Caco-2 (cell line): ENCODE results near the gene DLG2. TPM values are rescaled to one million over a fixed set of nuclear protein-coding genes. Genes with fewer than 3 reads are reported as not detected.

ENCODE experiments used
- BruUV-seq: library from RNA; stranded (reverse); fragments of 400-500 nt; replicated peaks from 2 replicates; lab custom pipeline; 2021; lab: Mats Ljungman, UMichigan
- CTCF ChIA-PET: fragments of 300-600 bp; sonication (Branson Sonifier 250); formaldehyde crosslinking; loops from one replicate; lab custom pipeline; 2022; ENCODE audit warnings: antibody characterized with exemption; lab: Charles Lee
- POLR2A ChIA-PET: fragments of 300-600 bp; sonication (Branson Sonifier 250); formaldehyde crosslinking; loops from one replicate; lab custom pipeline; 2022; ENCODE audit warnings: antibody characterized with exemption; lab: Charles Lee
- DNase-seq, 2 experiments: peaks; one replicate each; pipeline versions ENCODE4 v3.0.0 to v3.0.0-alpha.2; 2020 to 2022
- H3K27me3 ChIP-seq: replicated peaks from 2 replicates; pipeline ENCODE4 v1.6.0; 2011; ENCODE audit warnings: low read length; ENCODE audit not compliant: control insufficient read depth, insufficient read depth
- H3K36me3 ChIP-seq: 2 replicates; pipeline ENCODE4 v1.5.1; 2011; ENCODE audit warnings: low read length; ENCODE audit not compliant: control insufficient read depth, insufficient read depth
- H3K4me1 ChIP-seq: fragments of 250-450 bp; sonication (Bioruptor Pico); 2 replicates; pipeline ENCODE4 v1.5.1; 2020; ENCODE audit warnings: mild to moderate bottlenecking
- H3K4me3 ChIP-seq: 2 replicates; pipeline ENCODE4 v1.5.1; 2011; ENCODE audit warnings: low read depth, mild to moderate bottlenecking, control low read depth, low read length
- H3K9me3 ChIP-seq: fragments of 250-450 bp; sonication (Bioruptor Pico); 2 replicates; pipeline ENCODE4 v1.5.1; 2020; ENCODE audit warnings: mild to moderate bottlenecking, moderate library complexity
- H3K27ac Mint-ChIP-seq: one replicate; pipeline ENCODE4 v1.8.0; 2022; ENCODE audit warnings: mixed read lengths; ENCODE audit not compliant: unreplicated experiment
- H3K27me3 Mint-ChIP-seq: one replicate; pipeline ENCODE4 v1.8.0; 2022; ENCODE audit warnings: mixed read lengths; ENCODE audit not compliant: insufficient read depth, unreplicated experiment
- H3K36me3 Mint-ChIP-seq: one replicate; pipeline ENCODE4 v1.8.0; 2022; ENCODE audit warnings: mild to moderate bottlenecking, mixed read lengths; ENCODE audit not compliant: insufficient read depth, unreplicated experiment
- H3K4me1 Mint-ChIP-seq: one replicate; pipeline ENCODE4 v1.8.0; 2022; ENCODE audit warnings: low read depth, mixed read lengths; ENCODE audit not compliant: unreplicated experiment
- H3K4me3 Mint-ChIP-seq: one replicate; pipeline ENCODE4 v1.8.0; 2022; ENCODE audit warnings: mild to moderate bottlenecking, moderate library complexity, mixed read lengths; ENCODE audit not compliant: unreplicated experiment
- H3K9me3 Mint-ChIP-seq: one replicate; pipeline ENCODE4 v1.8.0; 2022; ENCODE audit warnings: mixed read lengths; ENCODE audit not compliant: unreplicated experiment
- CTCF ChIP-seq, 2 experiments: fragments of 200-600 bp in 1 of 2; IDR thresholded peaks; 1 replicate in 1 of 2; 2 replicates in 1 of 2; pipeline versions ENCODE4 v1.5.1 to v1.8.0; 2011 to 2022; ENCODE audit warnings: antibody characterized with exemption in 1 of 2, control low read depth in 1 of 2, inconsistent platforms in 1 of 2, low read depth in 1 of 2, low read length in 1 of 2, mild to moderate bottlenecking in 1 of 2, moderate library complexity in 1 of 2; ENCODE audit not compliant: insufficient read depth in 1 of 2, severe bottlenecking in 1 of 2, unreplicated experiment in 1 of 2
- intact Hi-C: fragments of 100-400 bp; cut with micrococcal nuclease; formaldehyde crosslinking; loops from one replicate; pipeline ENCODE4 v1.10.0; 2022; ENCODE audit not compliant: unreplicated experiment
- total RNA-seq: library from RNA; stranded (reverse); gene quantifications from 2 replicates; pipeline ENCODE4 v1.2.3, GENCODE V29; 2022

The DLG2 gene
- total RNA-seq, 1 experiment from 2014 or later: 21.6 TPM

GRCh38 chr11:84103096-84103495 lies 1524.0 kb downstream of the DLG2 start:
- ChIA-PET POLR2A (no interaction called here), CTCF (no interaction called here)
- no peaks in the 10 kb centered on the region for H3K4me1 Mint-ChIP-seq
- H3K9me3 Mint-ChIP-seq: no peaks in the 10 kb centered on the region
- no peak for DNase-seq
- no peaks in the 10 kb centered on the region for H3K36me3 Mint-ChIP-seq
- no peaks in the 10 kb centered on the region for H3K9me3 ChIP-seq
- H3K27ac Mint-ChIP-seq: no peak overlapping the region
- no peaks in the 10 kb centered on the region for H3K36me3 ChIP-seq
- H3K4me3 Mint-ChIP-seq: no peak overlapping the region
- intact Hi-C loops: no loop called here
- no peaks in the 10 kb centered on the region for H3K27me3 Mint-ChIP-seq
- no TSS peak for BruUV-seq
- no peak overlapping the region for H3K4me3 ChIP-seq
- no peaks in the 10 kb centered on the region for H3K27me3 ChIP-seq
- no peak for TF ChIP-seq CTCF (IDR thresholded peaks at IDR 0.05; ENCODE audit: insufficient read depth in 1 of 2, low read depth in 1 of 2, low read length in 1 of 2, severe bottlenecking in 1 of 2, unreplicated experiment in 1 of 2)
- H3K4me1 ChIP-seq: no peaks in the 10 kb centered on the region

GRCh38 chr11:84097186-84097585 lies 1530.0 kb downstream of the DLG2 start:
- no TSS peak for BruUV-seq
- H3K4me3 ChIP-seq: no peak overlapping the region
- ChIA-PET POLR2A (no interaction called here), CTCF (interaction anchor here (0.7 kb wide), 1 partner anchor 285 kb away, joined by 7 read pairs; no protein-coding TSS in a partner anchor)
- no peaks in the 10 kb centered on the region for H3K27me3 Mint-ChIP-seq
- H3K27ac Mint-ChIP-seq: no peak overlapping the region
- H3K36me3 ChIP-seq: no peaks in the 10 kb centered on the region
- no peak for TF ChIP-seq CTCF (IDR thresholded peaks at IDR 0.05; ENCODE audit: insufficient read depth in 1 of 2, low read depth in 1 of 2, low read length in 1 of 2, severe bottlenecking in 1 of 2, unreplicated experiment in 1 of 2)
- intact Hi-C loops: no loop called here
- no peaks in the 10 kb centered on the region for H3K4me1 Mint-ChIP-seq
- no peaks in the 10 kb centered on the region for H3K9me3 Mint-ChIP-seq
- no peaks in the 10 kb centered on the region for H3K4me1 ChIP-seq
- DNase-seq: no peak
- H3K27me3 ChIP-seq: no peaks in the 10 kb centered on the region
- no peak overlapping the region for H3K4me3 Mint-ChIP-seq
- H3K36me3 Mint-ChIP-seq: no peaks in the 10 kb centered on the region
- no peaks in the 10 kb centered on the region for H3K9me3 ChIP-seq

GRCh38 chr11:84091212-84091986 lies 1535.7 kb downstream of the DLG2 start:
- POLR2A ChIA-PET: no interaction called here
- no peaks in the 10 kb centered on the region for H3K4me1 Mint-ChIP-seq
- H3K4me3 ChIP-seq: no peak overlapping the region

More at GRCh38 chr11:84091212-84091986, 1535.7 kb downstream of the DLG2 start:
- Histone ChIP-seq H3K4me1 (no peaks in the 10 kb centered on the region), H3K36me3 (no peaks in the 10 kb centered on the region), H3K9me3 (no peaks in the 10 kb centered on the region), H3K27me3 (no peaks in the 10 kb centered on the region)
- Mint-ChIP-seq H3K27me3 (no peaks in the 10 kb centered on the region), H3K36me3 (no peaks in the 10 kb centered on the region), H3K9me3 (no peaks in the 10 kb centered on the region), H3K4me3 (no peak overlapping the region), H3K27ac (no peak overlapping the region)
- intact Hi-C loops: no loop called here
- no TSS peak for BruUV-seq
- no peak for TF ChIP-seq CTCF (IDR thresholded peaks at IDR 0.05; ENCODE audit: insufficient read depth in 1 of 2, low read depth in 1 of 2, low read length in 1 of 2, severe bottlenecking in 1 of 2, unreplicated experiment in 1 of 2)
- CTCF ChIA-PET: no interaction called here
- no peak for DNase-seq
